ENCODE measurements around the gene RCVRN. TPM values are rescaled to one million over a fixed set of nuclear protein-coding genes. Genes with fewer than 3 reads are reported as not detected.

The RCVRN gene
- total RNA-seq, 4 donors from 2014 or later, result 0.42 to 1.9 (median 0.69) TPM

- H3K9me3 ChIP-seq, result no peaks in the 10 kb centered on the region
- 48% methylated on average over 3 of the region's 3 CpGs for WGBS
- DNase-seq (ENCODE audit: low spot score in 2 of 2), result no peak
- H3K4me3 ChIP-seq, result no peak overlapping the region
- H3K36me3 ChIP-seq, result no peaks in the 10 kb centered on the region
- TF ChIP-seq CTCF (IDR thresholded peaks at IDR 0.05) (no peak), POLR2AphosphoS5 (IDR thresholded peaks at IDR 0.05) (no peak), EP300 (IDR thresholded peaks at IDR 0.05) (no peak), POLR2A (IDR thresholded peaks at IDR 0.05) (no peak)
- H3K4me1 ChIP-seq, result no peaks in the 10 kb centered on the region
- H3K27ac ChIP-seq, result no peak overlapping the region
- no peaks in the 10 kb centered on the region for H3K27me3 ChIP-seq
Observed at GRCh38 chr17:9868552-9868951, 36.5 kb downstream of the RCVRN start.

DNA sequence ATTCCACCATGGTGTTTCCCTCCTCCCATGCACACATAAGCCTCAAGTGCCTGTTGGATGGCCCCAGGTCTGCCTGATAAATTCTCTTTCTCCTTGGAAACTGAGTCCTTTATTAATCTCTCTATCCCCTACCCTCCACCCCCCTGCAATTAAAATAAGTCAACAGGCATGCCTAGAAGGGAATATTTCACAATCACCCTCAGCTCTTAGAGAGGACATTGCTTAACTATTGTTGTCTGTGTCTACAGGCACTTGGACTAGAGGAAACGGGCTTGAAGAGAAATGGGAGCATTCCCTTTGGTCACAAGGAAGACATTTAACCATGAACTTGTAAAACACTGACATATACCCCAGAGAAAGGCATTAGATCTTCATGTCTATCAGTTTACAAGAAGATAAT, 39.5 kb downstream of the RCVRN start:
- WGBS, result 23% methylated on average over 1 of the region's 1 CpG
- Histone ChIP-seq H3K27ac (no peak overlapping the region), H3K4me1 (no peaks in the 10 kb centered on the region), H3K9me3 (peaks cover 3% of the 10 kb centered on the region), H3K4me3 (no peak overlapping the region), H3K27me3 (no peaks in the 10 kb centered on the region), H3K36me3 (no peaks in the 10 kb centered on the region)
- no peak for DNase-seq (ENCODE audit: low spot score in 2 of 2)
- TF ChIP-seq POLR2AphosphoS5 (IDR thresholded peaks at IDR 0.05), result no peak
- no peak for TF ChIP-seq POLR2A (IDR thresholded peaks at IDR 0.05)
- TF ChIP-seq EP300 (IDR thresholded peaks at IDR 0.05), result no peak
- no peak for TF ChIP-seq CTCF (IDR thresholded peaks at IDR 0.05)

GRCh38 chr17:9862949-9863348, 42.1 kb downstream of the RCVRN start:
- Histone ChIP-seq H3K27me3 (no peaks in the 10 kb centered on the region), H3K4me3 (no peak overlapping the region), H3K9me3 (peaks cover 11% of the 10 kb centered on the region), H3K36me3 (no peaks in the 10 kb centered on the region), H3K4me1 (no peaks in the 10 kb centered on the region), H3K27ac (no peak overlapping the region)
- TF ChIP-seq POLR2AphosphoS5 (IDR thresholded peaks at IDR 0.05), result no peak
- no peak for TF ChIP-seq EP300 (IDR thresholded peaks at IDR 0.05)
- TF ChIP-seq POLR2A (IDR thresholded peaks at IDR 0.05), result no peak
- no peak for TF ChIP-seq CTCF (IDR thresholded peaks at IDR 0.05)
- no peak for DNase-seq (ENCODE audit: low spot score in 2 of 2)
- WGBS, result 88% methylated on average over 4 of the region's 4 CpGs

DNA sequence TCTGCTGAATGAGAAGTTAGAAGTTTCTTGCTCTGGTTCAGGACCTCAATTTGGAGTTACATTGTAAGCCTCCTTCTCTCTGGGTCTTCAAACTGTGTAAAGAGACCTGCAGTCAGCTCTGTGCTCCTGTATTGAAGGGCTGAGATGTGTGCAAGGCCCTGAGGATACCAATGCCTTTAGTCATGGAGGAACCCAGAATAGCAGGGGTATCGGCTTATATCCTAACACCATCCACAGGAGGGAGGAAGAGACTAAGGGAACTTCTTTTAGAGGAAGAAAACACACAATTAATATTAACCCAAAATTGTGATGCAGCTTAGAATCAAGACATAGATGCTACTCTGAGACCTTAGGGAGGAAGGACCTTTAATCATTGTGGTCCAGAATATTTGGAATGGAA, 42.9 kb downstream of the RCVRN start:
- H3K4me1 ChIP-seq, result no peaks in the 10 kb centered on the region
- no peak overlapping the region for H3K4me3 ChIP-seq
- TF ChIP-seq CTCF (IDR thresholded peaks at IDR 0.05) (no peak), POLR2AphosphoS5 (IDR thresholded peaks at IDR 0.05) (no peak), EP300 (IDR thresholded peaks at IDR 0.05) (no peak), POLR2A (IDR thresholded peaks at IDR 0.05) (no peak)
- H3K9me3 ChIP-seq, result peaks cover 11% of the 10 kb centered on the region
- 81% methylated on average over 1 of the region's 1 CpG for WGBS
- H3K27ac ChIP-seq, result no peak overlapping the region
- no peaks in the 10 kb centered on the region for H3K36me3 ChIP-seq
- DNase-seq (ENCODE audit: low spot score in 2 of 2), result no peak
- no peaks in the 10 kb centered on the region for H3K27me3 ChIP-seq

GRCh38 chr17:9860851-9861250, 44.2 kb downstream of the RCVRN start:
- TF ChIP-seq EP300 (IDR thresholded peaks at IDR 0.05), result no peak
- no peak for TF ChIP-seq POLR2A (IDR thresholded peaks at IDR 0.05)
- TF ChIP-seq POLR2AphosphoS5 (IDR thresholded peaks at IDR 0.05), result no peak
- TF ChIP-seq CTCF (IDR thresholded peaks at IDR 0.05), result no peak
- DNase-seq (ENCODE audit: low spot score in 2 of 2), result no peak

More at GRCh38 chr17:9860851-9861250, 44.2 kb downstream of the RCVRN start:
- peaks cover 11% of the 10 kb centered on the region for H3K9me3 ChIP-seq
- H3K4me3 ChIP-seq, result no peak overlapping the region
- WGBS, result 88% methylated on average over 7 of the region's 7 CpGs
- H3K4me1 ChIP-seq, result no peaks in the 10 kb centered on the region
- no peak overlapping the region for H3K27ac ChIP-seq
- no peaks in the 10 kb centered on the region for H3K36me3 ChIP-seq
- H3K27me3 ChIP-seq, result no peaks in the 10 kb centered on the region
